ENCODE results near the gene ITFG1.
"Not testable (repeated sequence)": the region's sequence is repeated elsewhere in the genome, so short reads cannot be mapped to it uniquely, and the experiment has no call there.

ITFG1 gene

DNA sequence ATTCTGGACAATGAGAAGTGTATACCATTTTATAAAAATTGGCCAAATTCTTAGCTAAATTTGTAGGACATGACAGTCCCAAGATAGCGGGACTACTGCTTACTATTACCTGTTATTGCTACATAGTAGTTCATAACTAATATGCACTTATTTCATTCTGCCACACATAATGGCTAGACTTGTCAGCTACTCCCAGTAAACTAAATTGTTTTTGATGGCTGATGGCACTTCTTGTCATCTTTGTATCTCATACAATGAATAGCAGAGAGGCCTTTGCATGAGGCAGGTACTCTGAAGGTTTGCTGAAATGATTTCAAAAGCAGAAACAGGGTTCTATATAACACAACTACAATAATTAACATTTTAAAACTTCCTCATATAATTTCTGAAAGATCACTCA is 44.0 kb downstream of the ITFG1 start:
- DNase-seq (ENCODE audit: low read depth in 3 of 3), result no peak

DNA sequence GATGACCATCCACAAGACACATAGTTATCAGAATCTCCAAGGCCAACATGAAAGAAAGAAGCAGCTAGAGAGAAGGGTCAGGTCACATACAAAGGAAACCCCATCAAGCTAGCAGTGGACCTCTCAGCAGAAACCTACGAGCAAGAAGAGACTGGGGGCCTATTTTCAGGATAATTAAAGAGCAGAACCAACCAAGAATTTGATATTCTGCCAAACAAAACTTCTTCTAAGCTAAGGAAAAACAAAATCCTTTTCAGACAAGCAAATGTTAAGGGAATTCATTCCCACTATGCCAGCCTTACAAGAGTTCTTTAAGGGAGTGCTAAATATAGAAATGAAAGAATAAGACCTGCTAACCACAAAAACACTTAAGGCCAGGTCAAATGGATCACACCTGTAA is 47.8 kb downstream of the ITFG1 start:
- DNase-seq (ENCODE audit: low read depth in 3 of 3), result no peak

DNA sequence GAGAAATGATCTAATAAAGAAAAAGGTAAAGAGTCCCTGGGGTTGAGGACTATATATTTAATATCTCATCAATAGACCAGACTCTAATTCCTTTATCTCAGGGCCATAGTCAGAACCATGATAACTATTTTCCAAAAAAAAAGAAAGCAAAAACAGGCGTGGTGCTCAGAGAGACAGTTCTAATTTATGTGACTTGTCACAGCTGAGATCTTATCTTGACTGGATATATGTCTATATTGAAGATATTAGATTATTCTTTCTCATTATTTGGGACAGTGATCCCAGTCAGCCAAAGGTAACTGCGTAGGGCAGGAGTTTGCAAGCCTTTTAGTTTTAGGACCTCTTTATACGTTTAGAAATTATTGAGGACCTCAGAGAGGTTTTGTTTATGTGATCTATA is 52.4 kb downstream of the ITFG1 start:
- DNase-seq (ENCODE audit: low read depth in 3 of 3), result no peak

DNA sequence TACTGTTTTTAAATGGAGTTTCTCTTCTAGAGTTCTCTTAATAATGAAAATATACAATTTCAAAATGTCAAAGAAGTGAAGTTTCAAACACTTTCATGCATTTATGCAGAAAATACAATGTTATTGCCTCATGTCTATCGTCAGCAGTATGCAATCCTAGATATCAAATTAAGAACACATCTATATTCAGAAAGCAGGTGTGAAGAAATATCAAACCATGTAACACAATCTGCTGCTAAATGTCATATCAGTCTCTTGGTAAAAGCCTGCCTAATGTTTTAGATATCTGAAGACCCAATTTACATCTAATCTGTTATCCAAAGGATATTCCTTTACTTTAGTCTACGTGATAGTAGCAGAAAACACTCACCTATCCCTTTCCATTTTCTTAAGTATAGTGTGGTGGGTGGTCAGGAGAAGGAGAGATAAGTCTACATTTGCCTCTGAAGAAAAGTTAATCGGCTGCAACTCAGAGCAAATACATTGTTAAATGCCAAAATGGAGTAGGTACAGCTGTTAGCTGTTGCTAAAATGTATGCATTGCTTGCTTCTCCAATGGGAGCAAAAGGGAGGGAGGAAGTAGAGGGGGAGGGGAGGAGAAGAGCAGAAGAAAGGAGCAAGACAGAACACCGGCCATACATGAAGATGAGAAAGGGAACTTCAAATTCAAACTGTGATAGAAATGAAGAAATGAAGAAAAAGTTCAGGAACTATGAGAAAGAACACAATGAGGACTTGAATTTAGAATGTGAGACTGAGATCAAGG is 64.9 kb downstream of the ITFG1 start:
- no peak for DNase-seq (ENCODE audit: low read depth in 3 of 3)

DNA sequence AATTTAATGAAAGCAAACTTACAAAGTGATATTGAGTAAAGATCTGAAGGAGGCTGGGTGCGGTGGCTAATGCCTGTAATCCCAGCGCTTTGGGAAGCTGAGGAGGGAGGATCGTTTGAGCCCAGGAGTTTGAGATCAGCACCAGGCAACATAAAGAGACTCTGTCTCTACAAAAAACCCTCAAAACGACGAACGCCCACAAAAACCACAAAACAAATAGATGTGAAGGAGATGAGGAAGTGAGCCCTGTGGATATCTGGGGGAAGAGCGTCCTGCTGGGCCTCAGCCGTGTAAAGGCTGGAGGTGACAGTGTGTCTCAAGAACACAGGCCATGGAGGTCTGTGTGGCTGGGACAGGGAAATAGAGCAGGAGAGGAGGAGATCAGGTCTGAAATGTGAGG is 68.8 kb downstream of the ITFG1 start:
- DNase-seq (ENCODE audit: low read depth in 3 of 3), result no peak

DNA sequence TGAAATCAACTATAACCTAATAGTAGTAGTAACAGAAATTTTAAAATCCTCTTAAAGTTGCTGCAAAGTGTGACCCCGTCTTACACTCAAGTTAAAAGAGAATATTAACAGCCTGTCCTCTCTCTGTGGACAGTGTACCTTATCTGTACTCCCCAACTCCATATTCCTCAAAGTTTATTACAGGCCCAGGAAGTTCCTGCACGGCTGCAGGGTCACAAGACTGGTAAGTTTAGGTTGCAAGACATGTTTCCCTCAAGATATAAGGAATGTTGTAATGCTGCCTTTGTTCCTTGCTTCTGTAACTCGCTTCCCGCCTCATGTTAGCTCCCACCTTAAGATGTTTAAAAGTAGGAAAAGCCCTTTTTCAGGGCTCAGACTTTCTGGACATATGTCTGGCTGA is 72.2 kb downstream of the ITFG1 start:
- no peak for DNase-seq (ENCODE audit: low read depth in 3 of 3)

DNA sequence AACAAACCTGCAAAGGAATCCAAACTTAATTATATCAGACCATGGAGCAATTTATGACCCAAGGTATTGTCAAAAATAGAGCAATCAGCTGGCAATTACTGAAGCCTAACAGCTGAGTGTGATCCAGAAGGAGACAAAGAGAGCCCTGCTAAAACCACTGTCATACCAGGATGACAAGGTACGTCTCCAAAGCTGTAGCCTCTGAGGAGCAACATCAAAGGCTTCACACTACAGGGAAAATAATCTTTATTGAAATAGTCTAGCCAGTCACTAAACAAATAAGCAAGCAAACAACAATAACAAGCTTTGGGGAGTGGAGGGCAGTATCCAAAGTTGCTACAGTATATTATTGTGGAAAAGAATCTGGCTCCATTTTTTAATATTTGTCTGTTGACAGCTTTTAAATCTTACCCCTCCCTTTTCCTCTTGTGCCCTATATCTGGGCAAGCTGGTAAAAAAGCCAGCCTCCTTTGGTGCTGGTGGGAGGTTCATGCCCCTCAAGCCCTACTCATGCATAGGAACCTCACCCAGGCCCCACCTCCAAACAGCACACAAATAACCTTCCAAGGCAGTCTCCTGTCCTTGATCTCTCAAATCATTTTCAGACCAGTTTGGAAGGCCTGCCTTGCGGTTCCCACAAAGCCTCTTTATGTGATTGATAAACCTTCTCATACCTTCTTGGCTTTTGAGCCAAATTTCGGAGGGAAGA is 73.7 kb downstream of the ITFG1 start:
- no peak for DNase-seq (ENCODE audit: low read depth in 3 of 3)

DNA sequence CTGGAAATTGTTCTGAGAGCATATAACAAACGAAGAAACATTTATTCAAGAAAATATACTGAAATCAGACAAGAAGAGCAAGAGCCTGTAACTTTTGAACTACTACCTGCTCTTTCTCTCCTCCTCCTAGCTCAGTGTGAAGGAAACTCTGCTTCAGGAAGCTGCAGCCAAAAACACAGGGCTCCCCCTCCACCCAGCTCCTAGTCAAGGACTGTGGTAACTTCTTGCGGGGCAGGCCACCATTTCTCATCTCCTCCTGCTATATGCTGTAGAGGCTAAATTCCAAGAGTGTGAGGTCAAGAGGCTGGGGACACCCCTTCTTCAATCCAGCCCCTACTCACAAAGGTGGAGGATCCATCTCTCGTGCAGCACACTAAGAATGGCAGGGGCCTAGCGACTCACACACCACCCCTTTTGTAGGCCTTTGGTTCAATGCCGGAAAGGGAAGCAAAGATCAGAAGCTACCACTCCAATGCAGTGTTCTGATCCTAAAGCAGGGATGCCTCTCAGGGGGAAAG is 74.6 kb downstream of the ITFG1 start:
- no peak for DNase-seq (ENCODE audit: low read depth in 3 of 3)

DNA sequence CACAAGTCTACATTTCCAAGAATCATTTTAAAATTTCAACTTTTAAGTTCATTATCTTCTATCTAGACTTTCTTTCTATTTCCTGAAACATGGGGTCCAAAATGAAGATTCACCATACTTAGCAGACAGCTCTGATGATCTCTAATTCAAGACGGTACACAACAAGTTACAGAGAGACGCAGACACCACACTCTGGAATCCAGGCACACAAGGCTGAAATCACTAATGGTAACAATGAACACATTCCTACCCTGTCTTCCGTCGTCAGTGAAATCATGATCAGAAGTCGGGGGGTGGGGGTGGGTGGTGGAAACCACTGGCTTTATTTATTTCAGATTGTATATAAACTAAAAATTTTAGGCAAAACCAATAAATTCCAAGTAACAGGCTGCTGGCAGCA is 78.5 kb downstream of the ITFG1 start:
- no peak for DNase-seq (ENCODE audit: low read depth in 3 of 3)

DNA sequence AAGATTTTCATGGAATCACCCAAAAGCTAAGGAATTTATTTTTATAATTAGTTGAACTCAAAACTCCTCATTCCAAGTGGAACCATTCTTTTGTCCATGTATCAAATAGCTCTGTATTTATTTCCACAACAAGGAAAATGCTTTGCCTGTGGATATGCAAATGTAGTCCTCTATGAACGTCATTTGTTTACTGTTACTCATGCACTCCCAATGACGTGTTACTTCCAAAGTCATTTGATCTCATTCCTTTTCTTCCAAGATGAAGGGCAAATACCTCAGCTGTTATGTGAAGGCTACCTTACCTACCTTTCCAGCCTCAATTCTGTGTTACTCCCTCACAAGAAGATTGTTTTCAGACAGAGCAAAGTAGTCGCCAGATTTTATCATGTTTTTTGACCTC is 83.7 kb downstream of the ITFG1 start:
- DNase-seq (ENCODE audit: low read depth in 3 of 3), result no peak

DNA sequence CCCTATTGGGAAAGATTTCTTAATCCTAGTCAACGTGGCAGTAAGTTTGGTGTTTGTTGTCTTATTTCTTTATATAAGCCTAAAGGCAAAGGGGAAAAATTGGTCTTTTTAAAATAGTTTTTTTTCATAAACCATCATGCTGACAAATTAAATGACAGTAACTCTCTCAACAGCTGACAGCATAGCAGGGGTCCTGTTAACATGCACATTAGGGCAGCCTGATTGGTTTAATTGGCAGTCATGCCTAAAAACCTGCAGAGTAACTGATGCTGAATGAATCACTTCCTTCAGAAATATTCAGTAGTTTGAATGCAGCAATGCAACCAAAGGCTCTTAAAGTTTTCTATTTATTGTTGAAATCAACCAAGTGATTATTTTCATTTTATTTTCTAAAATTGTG is 85.4 kb downstream of the ITFG1 start:
- DNase-seq (ENCODE audit: low read depth in 3 of 3), result no peak

DNA sequence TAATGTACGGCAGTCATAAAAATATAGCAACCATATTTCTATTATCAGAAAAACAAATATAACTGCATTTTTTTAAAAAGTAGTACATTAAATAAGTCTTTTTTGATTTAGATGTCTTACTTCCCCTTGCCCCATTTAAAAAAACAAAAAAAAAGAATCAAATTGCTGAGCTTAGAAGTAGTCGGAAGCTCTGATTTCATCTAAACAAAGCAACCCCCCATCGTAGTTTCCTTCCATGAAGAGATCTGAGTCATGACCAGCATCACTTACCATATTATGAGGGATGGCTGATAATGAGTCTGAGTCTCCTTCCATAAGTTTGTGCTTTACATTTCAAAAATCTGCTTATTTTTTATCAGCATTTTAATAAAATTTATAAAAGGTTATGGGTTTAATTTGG is 86.2 kb downstream of the ITFG1 start:
- DNase-seq (ENCODE audit: low read depth in 3 of 3), result no peak

DNA sequence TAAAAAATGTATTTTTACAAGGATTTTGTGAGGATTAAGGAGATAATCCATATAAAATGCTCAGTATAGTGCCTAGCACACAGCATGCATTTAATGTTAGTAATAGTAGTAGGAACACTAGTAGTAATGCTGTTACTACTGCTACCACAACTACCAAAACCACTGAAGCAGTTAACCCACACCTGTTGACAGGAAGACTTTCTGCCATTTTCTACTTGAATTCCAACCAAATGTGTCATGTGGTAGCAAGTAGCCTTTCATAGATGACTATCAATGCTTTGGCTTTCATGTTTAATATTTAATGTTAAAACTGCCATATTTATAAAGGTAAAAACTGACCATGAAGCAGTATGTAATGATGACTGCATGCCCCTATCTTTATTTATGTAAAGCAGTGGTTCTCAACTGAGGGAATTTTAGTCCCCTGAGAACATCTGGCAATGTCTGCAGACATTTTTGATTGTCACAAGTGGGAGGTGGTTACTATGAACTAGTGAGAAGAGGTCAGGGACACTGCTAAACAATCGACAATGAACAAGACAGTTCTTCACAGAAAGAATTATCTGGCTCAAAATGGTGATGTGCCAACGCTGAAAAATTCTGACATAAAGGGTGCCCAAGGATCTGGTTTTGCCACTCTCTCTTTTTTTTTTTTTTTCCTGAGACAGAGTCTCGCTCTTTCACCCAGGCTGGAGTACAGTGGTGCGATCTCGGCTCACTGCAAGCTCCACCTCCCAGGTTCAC is 89.4 kb downstream of the ITFG1 start:
- no peak for DNase-seq (ENCODE audit: low read depth in 3 of 3)

DNA sequence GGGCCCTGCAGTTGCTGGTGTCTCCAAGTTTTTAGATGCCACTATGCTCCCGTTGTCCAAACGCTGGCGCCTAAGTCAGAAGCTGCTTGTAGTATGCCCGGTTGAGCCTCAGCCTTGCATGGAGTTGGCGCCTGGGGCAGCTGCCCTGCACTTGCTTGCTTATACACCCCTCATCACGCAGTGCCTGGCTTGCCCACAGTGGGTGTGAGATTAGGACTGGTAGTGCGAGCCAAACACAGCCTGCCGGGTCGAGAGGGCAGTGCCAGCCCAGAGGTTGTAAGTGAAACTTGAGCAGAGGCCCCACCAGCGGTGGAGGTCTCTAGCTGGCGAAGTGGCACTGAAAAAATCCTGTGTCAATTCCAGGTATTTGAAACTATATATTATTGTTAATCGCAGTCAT is 90.3 kb downstream of the ITFG1 start:
- no peak for DNase-seq (ENCODE audit: low read depth in 3 of 3)

DNA sequence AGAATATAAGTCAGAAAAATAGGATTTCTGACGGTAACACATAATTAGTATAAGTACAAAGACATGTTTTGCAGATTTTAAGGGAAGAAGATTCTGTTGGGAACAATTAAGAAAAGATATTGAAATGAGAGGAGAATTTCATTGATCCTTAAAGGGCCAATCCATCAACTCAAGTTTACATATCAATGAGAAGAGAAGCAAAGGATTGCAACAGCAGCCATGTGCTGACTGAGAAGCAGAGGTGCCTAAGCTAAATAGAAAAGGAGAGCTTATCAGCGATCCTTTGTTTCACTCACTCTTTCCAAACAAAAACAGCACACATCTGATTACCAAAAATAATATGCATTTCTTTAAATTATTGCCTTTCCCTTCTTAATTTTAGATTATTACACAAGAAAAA is 94.6 kb downstream of the ITFG1 start:
- DNase-seq (ENCODE audit: low read depth in 3 of 3), result no peak

DNA sequence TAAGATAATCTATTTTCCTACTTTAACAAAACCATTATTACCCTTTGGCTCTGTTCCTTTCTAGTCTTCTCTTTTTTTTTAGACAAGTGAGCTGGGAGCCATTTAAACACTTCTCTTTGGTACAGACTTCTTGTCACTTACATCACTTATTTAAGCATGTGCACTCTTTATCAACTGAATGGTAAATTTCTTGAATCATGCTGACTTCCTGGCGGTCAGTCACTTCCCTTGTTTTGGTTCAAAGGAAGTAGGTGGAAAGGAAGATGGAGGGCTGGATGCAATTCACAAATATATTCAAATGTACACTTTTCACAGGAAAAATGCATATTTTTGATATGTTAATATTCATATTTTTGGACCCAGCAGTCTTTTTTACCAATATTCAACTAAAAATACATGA is 97.1 kb downstream of the ITFG1 start:
- DNase-seq (ENCODE audit: low read depth in 3 of 3), result no peak

DNA sequence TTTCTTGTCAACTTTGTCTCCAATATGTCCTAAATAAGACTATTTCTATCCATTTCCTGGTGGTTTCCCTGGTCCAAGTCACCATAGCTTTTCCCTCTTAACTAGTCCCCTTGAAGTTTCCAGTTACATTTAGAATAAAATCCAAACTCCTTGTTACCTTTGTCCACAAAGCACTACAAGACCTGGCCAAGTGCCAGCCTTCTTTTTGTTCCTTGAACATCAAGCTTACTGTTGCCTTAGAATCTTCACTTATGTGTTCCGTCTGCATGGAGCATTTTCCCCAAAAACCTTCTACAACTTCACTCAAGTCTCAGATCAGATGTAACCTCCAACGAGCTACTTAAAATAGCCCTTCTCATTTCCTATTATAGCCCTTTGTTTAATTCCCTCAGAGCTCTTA is 101.4 kb downstream of the ITFG1 start:
- DNase-seq (ENCODE audit: low read depth in 3 of 3), result no peak

DNA sequence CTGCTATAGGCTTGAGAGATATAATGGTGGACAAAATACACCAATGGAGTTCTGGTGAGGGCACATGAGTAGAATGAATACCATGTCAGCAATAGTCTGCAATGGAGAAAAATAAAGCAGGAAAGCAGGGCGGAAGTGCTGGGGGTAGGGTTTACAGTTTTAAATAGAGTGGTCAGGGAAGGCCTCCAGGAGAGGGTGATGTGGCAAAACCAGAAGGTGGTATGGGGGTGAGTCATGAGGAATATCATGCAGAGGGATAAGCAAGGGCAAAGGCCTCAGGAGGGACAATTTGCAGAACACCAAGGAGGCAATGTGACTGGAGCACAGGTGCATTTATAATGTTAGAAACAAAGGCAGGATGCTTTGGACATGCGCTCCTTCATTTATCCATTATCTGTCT is 102.0 kb downstream of the ITFG1 start:
- DNase-seq (ENCODE audit: low read depth in 3 of 3), result no peak

DNA sequence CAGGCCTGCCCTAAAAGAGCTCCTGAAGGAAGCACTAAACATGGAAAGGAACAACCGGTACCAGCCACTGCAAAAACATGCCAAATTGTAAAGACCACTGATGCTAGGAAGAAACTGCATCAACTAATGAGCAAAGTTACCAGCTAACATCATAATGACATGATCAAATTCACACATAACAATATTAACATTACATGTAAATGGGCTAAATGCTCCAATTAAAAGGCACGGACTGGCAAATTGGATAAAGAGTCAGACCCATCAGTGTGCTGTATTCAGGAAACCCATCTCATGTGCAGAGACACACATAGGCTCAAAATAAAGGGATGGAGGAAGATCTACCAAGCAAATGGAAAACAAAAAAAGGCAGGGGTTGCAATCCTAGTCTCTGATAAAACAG is 111.8 kb downstream of the ITFG1 start:
- not testable (repeated sequence) for DNase-seq (ENCODE audit: low read depth in 3 of 3)

DNA sequence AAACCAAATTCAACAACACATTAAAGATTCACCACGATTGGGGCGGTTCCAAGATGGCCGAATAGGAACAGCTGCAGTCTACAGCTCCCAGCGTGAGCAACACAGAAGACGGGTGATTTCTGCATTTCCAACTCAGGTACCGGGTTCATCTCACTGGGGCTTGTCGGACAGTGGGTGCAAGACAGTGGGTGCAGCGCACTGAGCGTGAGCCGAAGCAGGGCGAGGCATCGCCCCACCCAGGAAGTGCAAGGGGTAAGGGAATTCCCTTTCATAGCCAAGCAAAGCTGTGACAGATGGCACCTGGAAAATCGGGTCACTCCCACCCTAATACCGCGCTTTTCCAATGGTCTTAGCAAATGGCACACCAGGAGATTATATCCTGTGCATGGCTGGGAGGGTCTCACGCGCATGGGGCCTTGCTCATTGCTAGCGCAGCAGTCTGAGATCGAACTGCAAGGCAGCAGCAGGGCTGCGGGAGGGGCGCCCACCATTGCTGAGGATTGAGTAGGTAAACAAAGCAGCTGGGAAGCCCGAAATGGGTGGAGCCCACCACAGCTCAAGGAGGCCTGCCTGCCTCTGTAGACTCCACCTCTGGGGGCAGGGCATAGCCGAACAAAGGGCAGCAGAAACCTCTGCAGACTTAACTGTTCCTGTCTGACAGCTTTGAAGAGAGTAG is 113.7 kb downstream of the ITFG1 start:
- not testable (repeated sequence) for DNase-seq (ENCODE audit: low read depth in 3 of 3)

DNA sequence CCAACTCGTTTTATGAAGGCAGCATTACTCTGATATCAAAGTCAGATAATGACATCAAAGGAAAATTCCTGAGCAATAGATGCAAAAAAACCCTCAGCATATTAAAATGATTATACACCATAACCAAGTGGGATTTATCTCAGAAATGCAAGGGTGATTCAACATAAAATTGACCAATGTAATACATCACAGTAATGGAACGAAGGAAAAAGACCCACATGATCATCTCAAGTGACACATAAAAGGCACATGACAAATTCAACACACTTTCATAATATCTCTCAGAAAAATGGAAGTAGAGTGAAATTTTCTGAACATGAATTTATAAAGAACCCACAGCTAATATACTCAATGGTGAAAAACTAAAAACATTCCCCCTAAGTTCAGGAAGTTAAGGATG is 118.8 kb downstream of the ITFG1 start:
- no peak for DNase-seq (ENCODE audit: low read depth in 3 of 3)

DNA sequence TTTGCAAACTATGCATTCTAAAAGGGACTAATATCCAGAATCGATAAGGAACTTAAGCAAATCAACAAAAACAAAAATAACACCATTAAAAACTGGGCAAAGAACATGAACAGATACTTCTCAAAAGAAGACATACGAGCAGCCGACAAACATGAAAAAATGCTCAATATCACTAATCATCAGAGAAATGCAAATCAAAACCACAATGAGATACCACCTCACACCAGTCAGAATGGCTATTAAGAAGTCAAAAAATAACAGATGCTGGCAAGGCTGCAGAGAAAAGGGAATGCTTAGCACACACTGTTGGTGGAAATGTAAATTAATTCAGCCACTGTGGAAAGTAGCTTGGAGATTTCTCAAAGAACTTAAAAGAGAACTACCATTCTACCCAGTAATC is 130.3 kb downstream of the ITFG1 start:
- DNase-seq (ENCODE audit: low read depth in 3 of 3), result not testable (repeated sequence)
